ENCODE results near the gene JAZF1.

JAZF1 gene

DNA sequence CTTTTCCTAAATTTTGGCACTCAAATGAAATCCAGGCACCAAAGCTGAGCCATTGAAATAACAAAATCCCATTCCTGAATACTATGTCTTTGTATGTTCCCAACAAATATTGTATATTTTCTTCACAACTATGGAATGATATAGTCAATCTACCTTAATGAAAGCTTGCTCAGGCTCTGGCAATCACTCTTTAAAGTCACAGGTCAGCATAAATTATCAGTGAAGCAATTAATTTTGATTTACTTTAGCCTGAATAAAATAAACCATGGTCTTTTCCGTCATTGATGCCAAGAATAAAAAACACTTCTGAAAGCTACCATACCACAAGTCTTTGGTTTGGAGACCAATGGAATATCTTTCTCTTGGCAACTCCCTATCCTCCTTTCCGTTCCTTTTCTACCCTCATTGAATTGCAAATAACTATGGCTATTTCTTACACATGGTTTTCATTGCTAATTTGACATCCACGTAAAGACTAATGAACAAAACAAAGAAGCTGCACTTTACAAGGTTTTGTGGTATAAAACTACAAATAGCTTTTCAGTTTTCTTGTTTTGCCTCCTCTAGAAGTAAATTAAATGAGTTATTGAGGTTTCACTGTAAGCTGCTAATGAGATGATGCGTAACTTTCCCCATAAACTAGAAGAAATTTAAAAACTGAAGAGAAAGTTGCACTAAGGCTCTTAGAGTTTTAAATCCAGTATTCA lies 274.1 kb downstream of the JAZF1 start:
- TF ChIP-seq, protein P1, sequence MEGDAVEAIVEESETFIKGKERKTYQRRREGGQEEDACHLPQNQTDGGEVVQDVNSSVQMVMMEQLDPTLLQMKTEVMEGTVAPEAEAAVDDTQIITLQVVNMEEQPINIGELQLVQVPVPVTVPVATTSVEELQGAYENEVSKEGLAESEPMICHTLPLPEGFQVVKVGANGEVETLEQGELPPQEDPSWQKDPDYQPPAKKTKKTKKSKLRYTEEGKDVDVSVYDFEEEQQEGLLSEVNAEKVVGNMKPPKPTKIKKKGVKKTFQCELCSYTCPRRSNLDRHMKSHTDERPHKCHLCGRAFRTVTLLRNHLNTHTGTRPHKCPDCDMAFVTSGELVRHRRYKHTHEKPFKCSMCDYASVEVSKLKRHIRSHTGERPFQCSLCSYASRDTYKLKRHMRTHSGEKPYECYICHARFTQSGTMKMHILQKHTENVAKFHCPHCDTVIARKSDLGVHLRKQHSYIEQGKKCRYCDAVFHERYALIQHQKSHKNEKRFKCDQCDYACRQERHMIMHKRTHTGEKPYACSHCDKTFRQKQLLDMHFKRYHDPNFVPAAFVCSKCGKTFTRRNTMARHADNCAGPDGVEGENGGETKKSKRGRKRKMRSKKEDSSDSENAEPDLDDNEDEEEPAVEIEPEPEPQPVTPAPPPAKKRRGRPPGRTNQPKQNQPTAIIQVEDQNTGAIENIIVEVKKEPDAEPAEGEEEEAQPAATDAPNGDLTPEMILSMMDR (IDR thresholded peaks at IDR 0.05; ENCODE audit: control insufficient read depth, extremely low read depth, insufficient read depth) = no peak
- DNase-seq (ENCODE audit: low read depth) = no peak
- H3K4me3 ChIP-seq (ENCODE audit: low read depth, low read length) = no peak overlapping the region

DNA sequence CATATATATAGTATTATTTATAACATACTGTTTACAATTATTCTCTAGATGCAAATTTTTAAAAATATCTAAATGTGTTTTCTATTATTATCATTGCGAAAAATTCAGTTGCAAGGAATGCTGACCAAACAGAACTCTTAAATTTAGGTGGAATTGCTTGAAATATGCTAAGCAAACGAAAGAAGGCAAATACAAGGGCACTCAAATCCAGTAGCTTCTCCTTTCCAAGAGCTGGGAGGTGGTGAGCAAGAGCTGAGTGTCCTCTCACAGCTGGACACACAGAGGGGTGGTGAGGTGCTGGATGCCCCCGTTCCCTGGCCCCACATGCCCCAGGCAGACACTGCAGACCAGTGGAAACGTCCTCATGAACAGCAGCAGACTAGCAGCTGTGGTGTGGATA lies 274.6 kb downstream of the JAZF1 start:
- TF ChIP-seq, protein P1 (IDR thresholded peaks at IDR 0.05; ENCODE audit: control insufficient read depth, extremely low read depth, insufficient read depth) = no peak
- no peak overlapping the region for H3K4me3 ChIP-seq (ENCODE audit: low read depth, low read length)

DNA sequence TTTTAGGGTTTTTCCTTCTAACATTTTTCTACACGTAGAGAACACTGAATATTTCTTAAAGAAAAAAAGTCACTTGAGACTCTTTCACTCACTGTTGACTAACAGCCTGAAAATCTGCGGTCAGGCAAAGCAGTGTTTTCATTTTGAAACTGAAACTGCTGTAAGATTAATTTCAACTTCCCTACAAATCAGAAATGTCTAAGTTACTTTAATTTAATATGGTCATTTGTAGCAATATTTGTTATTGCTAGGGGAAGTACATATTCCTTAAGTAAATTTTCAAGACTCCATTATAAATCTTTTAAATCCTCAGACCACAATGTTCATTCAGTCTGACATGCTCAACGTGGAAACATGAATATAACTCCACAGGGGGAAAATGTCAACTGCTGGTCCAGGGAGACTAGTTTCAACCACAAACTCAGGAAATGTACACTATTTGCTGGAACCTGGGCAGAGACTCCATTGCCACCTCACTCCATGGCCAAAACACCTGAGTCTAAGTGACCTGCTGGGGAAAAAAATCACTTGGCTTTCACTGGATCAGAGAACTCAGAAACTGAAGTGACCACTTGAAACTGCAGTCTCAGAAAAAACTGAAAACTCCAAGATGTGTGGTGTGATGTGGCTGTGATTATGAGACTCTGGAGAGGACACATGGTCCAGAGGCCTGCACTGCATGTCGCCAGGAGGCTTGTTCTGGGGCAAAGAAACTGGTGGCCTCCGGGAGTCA lies 279.4 kb downstream of the JAZF1 start:
- TF ChIP-seq, protein P1 (IDR thresholded peaks at IDR 0.05; ENCODE audit: control insufficient read depth, extremely low read depth, insufficient read depth) = no peak
- H3K4me3 ChIP-seq (ENCODE audit: low read depth, low read length) = no peak overlapping the region
- no peak for DNase-seq (ENCODE audit: low read depth)

More for the DNA sequence above, 274.6 kb downstream of the JAZF1 start:
- no peak for DNase-seq (ENCODE audit: low read depth)

DNA sequence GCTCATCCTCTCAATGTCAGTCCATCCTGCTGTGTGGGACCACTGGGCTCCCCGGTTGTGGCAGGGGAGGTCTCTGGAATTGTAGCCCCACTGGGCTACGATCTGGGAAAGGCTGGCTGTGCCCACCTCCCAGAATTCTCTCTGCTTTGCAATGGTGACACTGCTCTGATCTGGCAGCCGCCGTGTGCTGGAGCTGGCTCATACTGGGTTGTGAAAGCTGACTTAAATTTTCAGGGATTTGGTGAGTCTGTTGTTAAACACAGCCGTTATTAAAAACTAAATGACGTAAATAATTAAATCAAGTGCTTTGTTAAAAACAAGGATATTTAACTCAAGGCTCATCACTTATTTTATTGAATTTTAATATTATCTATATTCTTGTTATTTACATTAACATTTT lies 280.6 kb downstream of the JAZF1 start:
- TF ChIP-seq, protein P1 (IDR thresholded peaks at IDR 0.05; ENCODE audit: control insufficient read depth, extremely low read depth, insufficient read depth) = no peak
- no peak overlapping the region for H3K4me3 ChIP-seq (ENCODE audit: low read depth, low read length)
- no peak for DNase-seq (ENCODE audit: low read depth)

DNA sequence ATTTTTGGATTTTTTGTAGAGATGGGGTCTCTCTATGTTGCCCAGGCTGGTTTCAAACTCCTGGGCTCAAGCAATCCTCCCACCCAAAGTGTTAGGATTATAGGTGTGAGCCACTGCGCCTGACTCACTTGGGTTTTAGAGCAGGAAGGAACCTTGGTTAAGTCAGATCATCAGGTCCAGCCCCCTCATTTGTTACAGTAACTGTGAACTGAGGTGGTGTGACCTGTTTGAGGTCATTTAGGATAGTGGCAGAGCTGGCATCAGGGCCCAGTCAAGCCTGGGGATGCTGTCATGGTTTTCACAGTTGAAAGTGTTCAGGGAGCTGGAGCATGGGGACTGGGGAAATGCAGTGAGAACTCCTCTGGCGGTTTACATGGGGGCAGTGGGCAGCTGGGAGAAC lies 281.0 kb downstream of the JAZF1 start:
- TF ChIP-seq, protein P1 (IDR thresholded peaks at IDR 0.05; ENCODE audit: control insufficient read depth, extremely low read depth, insufficient read depth) = no peak
- DNase-seq (ENCODE audit: low read depth) = no peak
- no peak overlapping the region for H3K4me3 ChIP-seq (ENCODE audit: low read depth, low read length)

DNA sequence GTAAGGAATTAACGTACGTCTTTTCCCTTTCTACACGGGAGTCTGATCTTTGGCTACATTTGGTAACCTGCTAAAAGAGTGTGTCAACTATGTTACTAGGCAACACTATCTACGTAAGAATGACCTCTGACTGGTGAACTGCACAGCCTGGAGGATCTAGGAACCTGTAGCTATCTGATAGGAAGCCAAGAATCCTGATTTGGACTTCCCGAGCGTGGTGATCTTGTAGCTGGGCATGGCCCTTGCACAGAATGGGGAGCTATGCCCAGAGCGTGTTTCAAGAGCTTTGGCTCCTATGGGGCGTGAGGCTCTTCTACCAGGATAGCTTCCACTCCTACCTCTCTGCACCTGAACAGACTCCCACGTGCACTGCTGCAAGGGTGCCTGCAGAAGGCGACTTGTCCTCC lies 283.2 kb downstream of the JAZF1 start:
- no peak overlapping the region for H3K4me3 ChIP-seq (ENCODE audit: low read depth, low read length)
- TF ChIP-seq, protein P1 (IDR thresholded peaks at IDR 0.05; ENCODE audit: control insufficient read depth, extremely low read depth, insufficient read depth) = no peak
- DNase-seq (ENCODE audit: low read depth) = no peak

All from LNCaP clone FGC (cell line).